Skeletal muscle tissue (tissue), 4 donors: Measurements from ENCODE around the gene STK32B. TPM values are rescaled to one million over a fixed set of nuclear protein-coding genes. Genes with fewer than 3 reads are reported as not detected.

Experiments
- H3K27ac ChIP-seq: one replicate; pipeline ENCODE4 v1.7.0; 2013; ENCODE audit warnings: mild to moderate bottlenecking, low read depth, low read length, inconsistent platforms
- H3K27me3 ChIP-seq, 3 donors: one replicate each; pipeline ENCODE4 v1.7.0; 2013; ENCODE audit warnings: low read length in 3 of 3; ENCODE audit not compliant: control insufficient read depth in 3 of 3, insufficient read depth in 3 of 3
- H3K36me3 ChIP-seq, 3 donors: one replicate each; pipeline ENCODE4 v1.7.0; 2013; ENCODE audit warnings: low read length in 3 of 3; ENCODE audit not compliant: control insufficient read depth in 3 of 3, insufficient read depth in 3 of 3
- H3K4me1 ChIP-seq, 3 donors: one replicate each; pipeline ENCODE4 v1.7.0; 2013; ENCODE audit warnings: low read length in 3 of 3, mild to moderate bottlenecking in 3 of 3; ENCODE audit not compliant: control insufficient read depth in 3 of 3, insufficient read depth in 3 of 3
- H3K4me3 ChIP-seq, 3 donors: one replicate each; pipeline ENCODE4 v1.7.0; 2013; ENCODE audit warnings: low read length in 3 of 3
- H3K9ac ChIP-seq, 3 donors: one replicate each; pipeline ENCODE4 v1.7.0; 2013; ENCODE audit warnings: low read length in 3 of 3, mild to moderate bottlenecking in 3 of 3, moderate library complexity in 2 of 3, low read depth in 1 of 3
- H3K9me3 ChIP-seq, 3 donors: one replicate each; pipeline ENCODE4 v1.7.0; 2013; ENCODE audit warnings: low read length in 3 of 3; ENCODE audit not compliant: control insufficient read depth in 3 of 3
- total RNA-seq: library from RNA; depleted of rRNA; stranded (reverse); fragments of >200 nt; gene quantifications from one replicate; pipeline ENCODE4 v1.2.3, GENCODE V29; 2014
- donor health status: Osteomylitis.

Gene STK32B
- total RNA-seq, 1 donor from 2014 or later = 5.7 TPM

- H3K4me1 ChIP-seq = no peaks in the 10 kb centered on the region
- H3K36me3 ChIP-seq = no peaks in the 10 kb centered on the region
- no peak overlapping the region for H3K4me3 ChIP-seq
- H3K9ac ChIP-seq = no peak overlapping the region
- no peak overlapping the region for H3K27ac ChIP-seq
- no peaks in the 10 kb centered on the region for H3K9me3 ChIP-seq
- H3K27me3 ChIP-seq = no peaks in the 10 kb centered on the region
Observed at GRCh38 chr4:5488413-5488812, 437.1 kb downstream of the STK32B start.

- Histone ChIP-seq H3K4me1 (no peaks in the 10 kb centered on the region), H3K9me3 (no peaks in the 10 kb centered on the region), H3K4me3 (no peak overlapping the region), H3K36me3 (no peaks in the 10 kb centered on the region), H3K27me3 (no peaks in the 10 kb centered on the region), H3K9ac (no peak overlapping the region), H3K27ac (no peak overlapping the region)
Observed at GRCh38 chr4:5489260-5489659, 438.0 kb downstream of the STK32B start.

GRCh38 chr4:5497489-5497888 lies 446.2 kb downstream of the STK32B start:
- H3K27me3 ChIP-seq = no peaks in the 10 kb centered on the region
- peaks cover 0 to 2% (median 0%) of the 10 kb centered on the region in 3 donors for H3K9me3 ChIP-seq
- H3K27ac ChIP-seq = no peak overlapping the region
- H3K4me1 ChIP-seq = no peaks in the 10 kb centered on the region
- peaks cover 0 to 3% (median 0%) of the 10 kb centered on the region in 3 donors for H3K36me3 ChIP-seq
- H3K9ac ChIP-seq = no peak overlapping the region
- no peak overlapping the region for H3K4me3 ChIP-seq

- Histone ChIP-seq H3K9me3 (peaks cover 0 to 2% (median 0%) of the 10 kb centered on the region in 3 donors), H3K36me3 (peaks cover 0 to 3% (median 0%) of the 10 kb centered on the region in 3 donors), H3K9ac (no peak overlapping the region), H3K27ac (no peak overlapping the region), H3K27me3 (no peaks in the 10 kb centered on the region), H3K4me3 (no peak overlapping the region), H3K4me1 (no peaks in the 10 kb centered on the region)
Observed at GRCh38 chr4:5500165-5500564, 448.9 kb downstream of the STK32B start.

GRCh38 chr4:5503336-5503936 lies 452.2 kb downstream of the STK32B start:
- Histone ChIP-seq H3K27ac (no peak overlapping the region), H3K9ac (no peak overlapping the region), H3K27me3 (no peaks in the 10 kb centered on the region), H3K36me3 (peaks cover 0 to 3% (median 0%) of the 10 kb centered on the region in 3 donors), H3K4me3 (no peak overlapping the region), H3K4me1 (no peaks in the 10 kb centered on the region), H3K9me3 (no peaks in the 10 kb centered on the region)

GRCh38 chr4:5504486-5504885 lies 453.2 kb downstream of the STK32B start:
- no peak overlapping the region for H3K9ac ChIP-seq
- no peaks in the 10 kb centered on the region for H3K4me1 ChIP-seq
- no peaks in the 10 kb centered on the region for H3K27me3 ChIP-seq

GRCh38 chr4:5510504-5510903 lies 459.2 kb downstream of the STK32B start:
- Histone ChIP-seq H3K27me3 (no peaks in the 10 kb centered on the region), H3K4me1 (no peaks in the 10 kb centered on the region), H3K9me3 (peaks cover 0 to 2% (median 0%) of the 10 kb centered on the region in 3 donors), H3K9ac (no peak overlapping the region), H3K4me3 (no peak overlapping the region), H3K36me3 (no peaks in the 10 kb centered on the region), H3K27ac (no peak overlapping the region)

More at GRCh38 chr4:5504486-5504885, 453.2 kb downstream of the STK32B start:
- no peaks in the 10 kb centered on the region for H3K9me3 ChIP-seq
- no peak overlapping the region for H3K4me3 ChIP-seq
- no peaks in the 10 kb centered on the region for H3K36me3 ChIP-seq
- H3K27ac ChIP-seq = no peak overlapping the region

GRCh38 chr4:5511791-5512190 lies 460.5 kb downstream of the STK32B start:
- Histone ChIP-seq H3K9ac (no peak overlapping the region), H3K27ac (no peak overlapping the region), H3K36me3 (no peaks in the 10 kb centered on the region), H3K4me1 (no peaks in the 10 kb centered on the region), H3K4me3 (no peak overlapping the region), H3K9me3 (peaks cover 0 to 2% (median 0%) of the 10 kb centered on the region in 3 donors), H3K27me3 (no peaks in the 10 kb centered on the region)

- Histone ChIP-seq H3K9me3 (no peaks in the 10 kb centered on the region), H3K4me3 (no peak overlapping the region), H3K9ac (no peak overlapping the region), H3K27ac (no peak overlapping the region), H3K27me3 (no peaks in the 10 kb centered on the region), H3K4me1 (no peaks in the 10 kb centered on the region), H3K36me3 (no peaks in the 10 kb centered on the region)
Observed at GRCh38 chr4:5515646-5516045, 464.4 kb downstream of the STK32B start.

GRCh38 chr4:5517372-5517771 lies 466.1 kb downstream of the STK32B start:
- H3K4me1 ChIP-seq = no peaks in the 10 kb centered on the region
- no peaks in the 10 kb centered on the region for H3K9me3 ChIP-seq
- no peak overlapping the region for H3K9ac ChIP-seq
- H3K27ac ChIP-seq = no peak overlapping the region
- no peaks in the 10 kb centered on the region for H3K36me3 ChIP-seq
- no peaks in the 10 kb centered on the region for H3K27me3 ChIP-seq
- H3K4me3 ChIP-seq = no peak overlapping the region
